ENCODE measurements around the gene JAK2.

DNA sequence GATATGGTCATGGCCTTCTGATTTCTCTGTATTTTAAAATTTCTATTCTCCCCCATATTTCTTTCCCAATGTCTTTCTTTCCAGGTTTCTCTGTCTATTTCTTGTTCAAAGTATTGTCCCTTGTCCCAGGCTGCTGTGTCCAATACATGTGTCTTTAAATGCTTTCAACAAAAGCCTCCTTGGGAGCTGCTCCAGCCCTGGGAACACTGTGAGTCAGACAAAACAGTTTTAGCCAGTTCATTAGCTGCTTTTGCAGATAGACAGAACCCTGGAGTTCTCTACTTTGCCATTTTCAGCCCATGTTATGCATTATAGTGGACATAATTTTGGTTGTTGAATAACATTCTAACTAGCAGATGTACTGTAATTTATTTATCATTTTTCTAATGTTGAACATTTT lies 20.5 kb upstream of the JAK2 start:
- TF ChIP-seq POLR2AphosphoS5 (IDR thresholded peaks at IDR 0.05) (no peak), POLR2A (IDR thresholded peaks at IDR 0.05) (no peak)
- TF ChIP-seq, protein P1, sequence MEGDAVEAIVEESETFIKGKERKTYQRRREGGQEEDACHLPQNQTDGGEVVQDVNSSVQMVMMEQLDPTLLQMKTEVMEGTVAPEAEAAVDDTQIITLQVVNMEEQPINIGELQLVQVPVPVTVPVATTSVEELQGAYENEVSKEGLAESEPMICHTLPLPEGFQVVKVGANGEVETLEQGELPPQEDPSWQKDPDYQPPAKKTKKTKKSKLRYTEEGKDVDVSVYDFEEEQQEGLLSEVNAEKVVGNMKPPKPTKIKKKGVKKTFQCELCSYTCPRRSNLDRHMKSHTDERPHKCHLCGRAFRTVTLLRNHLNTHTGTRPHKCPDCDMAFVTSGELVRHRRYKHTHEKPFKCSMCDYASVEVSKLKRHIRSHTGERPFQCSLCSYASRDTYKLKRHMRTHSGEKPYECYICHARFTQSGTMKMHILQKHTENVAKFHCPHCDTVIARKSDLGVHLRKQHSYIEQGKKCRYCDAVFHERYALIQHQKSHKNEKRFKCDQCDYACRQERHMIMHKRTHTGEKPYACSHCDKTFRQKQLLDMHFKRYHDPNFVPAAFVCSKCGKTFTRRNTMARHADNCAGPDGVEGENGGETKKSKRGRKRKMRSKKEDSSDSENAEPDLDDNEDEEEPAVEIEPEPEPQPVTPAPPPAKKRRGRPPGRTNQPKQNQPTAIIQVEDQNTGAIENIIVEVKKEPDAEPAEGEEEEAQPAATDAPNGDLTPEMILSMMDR (IDR thresholded peaks at IDR 0.05) = no peak
